NCI-H748 (cell line): Measurements from ENCODE around the gene RARB.

Experiments used
- DNase-seq: peaks from one replicate; lab custom pipeline; 2025; ENCODE audit not compliant: unreplicated experiment; lab: John Stamatoyannopoulos, UW

Gene RARB

GRCh38 chr3:25427942-25428788 lies at the start of gene RARB:
Gene RARB (plus strand): TSS chr3:25428263. CDS start chr3:25428732, 469 bp downstream.
- peak; percentile 23 for DNase-seq

GRCh38 chr3:25378786-25379311 lies 49.2 kb upstream of the RARB start:
- DNase-seq = no peak

- DNase-seq = no peak
These were observed 47.8 kb upstream of the RARB start for GRCh38 chr3:25380222-25380739.

GRCh38 chr3:25381083-25381482 lies 47.0 kb upstream of the RARB start:
- DNase-seq = no peak

GRCh38 chr3:25384471-25384870 lies 43.6 kb upstream of the RARB start:
- DNase-seq = no peak

GRCh38 chr3:25385807-25386460 lies 42.1 kb upstream of the RARB start:
- DNase-seq = no peak

- no peak for DNase-seq
These were observed 41.3 kb upstream of the RARB start for GRCh38 chr3:25386686-25387255.

- no peak for DNase-seq
These were observed 37.5 kb upstream of the RARB start for GRCh38 chr3:25390605-25391004.

- DNase-seq = no peak
These were observed 31.8 kb upstream of the RARB start for GRCh38 chr3:25396251-25396650.

- DNase-seq = no peak
These were observed 31.4 kb upstream of the RARB start for GRCh38 chr3:25396686-25397085.

GRCh38 chr3:25397150-25397549 lies 30.9 kb upstream of the RARB start:
- no peak for DNase-seq

- DNase-seq = no peak
These were observed 27.5 kb upstream of the RARB start for GRCh38 chr3:25400587-25400986.

- DNase-seq = no peak
These were observed 24.1 kb upstream of the RARB start for GRCh38 chr3:25403968-25404367.

- DNase-seq = no peak
These were observed 23.5 kb upstream of the RARB start for GRCh38 chr3:25404569-25404968.

- DNase-seq = no peak
These were observed 22.7 kb upstream of the RARB start for GRCh38 chr3:25405335-25405734.

- no peak for DNase-seq
These were observed 17.4 kb upstream of the RARB start for GRCh38 chr3:25410703-25411102.

GRCh38 chr3:25412269-25412668 lies 15.8 kb upstream of the RARB start:
- no peak for DNase-seq

GRCh38 chr3:25416176-25416575 lies 11.9 kb upstream of the RARB start:
- no peak for DNase-seq

GRCh38 chr3:25418596-25418995 lies 9.5 kb upstream of the RARB start:
- no peak for DNase-seq

- DNase-seq = no peak
These were observed 8.8 kb upstream of the RARB start for GRCh38 chr3:25419251-25419650.

- DNase-seq = no peak
These were observed 7.9 kb upstream of the RARB start for GRCh38 chr3:25420147-25420546.

GRCh38 chr3:25420885-25421284 lies 7.2 kb upstream of the RARB start:
- no peak for DNase-seq
